GF-D8 (cell line): ENCODE results near the gene THOC6.
A peak's percentile ranks its signal among the peaks of the same experiment; 100 is the strongest.
"Not testable (repeated sequence)": the region's sequence is repeated elsewhere in the genome, so short reads cannot be mapped to it uniquely, and the experiment has no call there.

Experiments
- DNase-seq: peaks from one replicate; lab custom pipeline; 2025; lab: John Stamatoyannopoulos, UW

THOC6 gene

DNA sequence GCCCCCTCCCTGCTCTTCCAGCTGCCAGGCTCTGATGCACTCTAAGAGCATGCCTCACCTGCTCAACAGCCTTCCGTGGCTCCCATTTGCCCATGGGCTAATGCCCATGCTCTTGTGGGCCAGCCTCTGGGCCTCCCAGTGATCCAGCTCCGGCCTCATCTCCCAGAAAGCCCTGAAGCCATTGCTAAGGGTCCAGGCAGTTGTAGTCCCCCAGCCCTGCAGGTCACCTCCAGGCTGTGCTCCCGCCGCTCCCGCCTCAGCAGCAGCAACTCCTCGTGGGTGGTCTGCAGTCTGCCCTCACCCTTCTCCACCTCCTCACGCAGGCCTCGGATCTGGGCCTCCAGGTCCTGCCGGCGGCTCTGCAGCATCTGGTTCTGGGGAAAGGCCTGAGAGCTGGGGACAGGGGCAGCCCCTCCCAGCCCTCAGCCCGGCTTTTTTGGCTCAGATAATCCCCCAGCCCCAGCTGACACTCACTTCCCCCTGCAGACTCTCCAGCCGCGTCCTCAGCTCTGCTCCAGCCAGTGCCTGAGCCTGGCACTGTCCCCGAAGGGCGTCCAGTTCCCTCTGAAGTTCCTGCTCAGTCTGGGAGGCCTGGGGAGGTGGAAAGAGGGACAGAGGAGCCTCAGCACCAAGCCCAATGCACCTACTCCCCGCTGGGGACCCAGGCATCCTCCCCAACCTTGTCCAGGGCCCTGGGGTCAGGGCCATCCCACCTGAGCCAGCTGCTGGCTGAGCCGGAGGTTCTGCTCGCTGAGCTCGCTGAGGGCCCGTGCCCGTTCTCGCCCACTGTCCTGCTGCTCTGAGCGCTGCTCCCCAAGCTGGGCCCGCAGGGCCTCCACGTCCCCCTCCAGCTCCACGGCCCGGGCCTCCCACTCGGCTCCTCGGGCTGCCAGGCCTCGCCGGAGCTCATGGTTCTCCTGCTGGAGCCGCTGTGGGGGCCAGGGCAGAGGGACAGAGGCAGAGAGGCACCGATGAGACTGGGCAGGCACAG lies 6.7 kb downstream of the THOC6 start:
- DNase-seq = no peak

DNA sequence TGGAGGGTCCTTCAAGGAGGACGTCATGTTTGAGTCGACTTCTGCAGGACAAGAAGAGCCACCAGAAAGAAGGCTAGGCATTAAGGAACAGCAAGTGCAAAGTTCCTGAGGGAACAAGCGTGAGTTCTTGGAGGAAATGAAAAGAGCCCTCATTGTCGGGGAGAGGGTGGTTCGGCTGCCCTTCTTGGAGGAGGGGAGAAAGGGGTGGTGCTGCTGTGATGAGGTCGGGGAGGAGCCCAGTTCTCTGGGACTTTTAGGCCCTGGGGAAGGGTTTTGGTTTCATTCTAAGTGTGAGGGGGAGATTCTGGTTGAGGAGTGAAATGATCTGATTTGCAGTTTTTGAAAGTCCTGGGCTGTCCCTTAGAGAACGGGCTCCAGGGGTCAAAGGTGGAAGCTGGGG lies 8.8 kb downstream of the THOC6 start:
- DNase-seq = no peak

DNA sequence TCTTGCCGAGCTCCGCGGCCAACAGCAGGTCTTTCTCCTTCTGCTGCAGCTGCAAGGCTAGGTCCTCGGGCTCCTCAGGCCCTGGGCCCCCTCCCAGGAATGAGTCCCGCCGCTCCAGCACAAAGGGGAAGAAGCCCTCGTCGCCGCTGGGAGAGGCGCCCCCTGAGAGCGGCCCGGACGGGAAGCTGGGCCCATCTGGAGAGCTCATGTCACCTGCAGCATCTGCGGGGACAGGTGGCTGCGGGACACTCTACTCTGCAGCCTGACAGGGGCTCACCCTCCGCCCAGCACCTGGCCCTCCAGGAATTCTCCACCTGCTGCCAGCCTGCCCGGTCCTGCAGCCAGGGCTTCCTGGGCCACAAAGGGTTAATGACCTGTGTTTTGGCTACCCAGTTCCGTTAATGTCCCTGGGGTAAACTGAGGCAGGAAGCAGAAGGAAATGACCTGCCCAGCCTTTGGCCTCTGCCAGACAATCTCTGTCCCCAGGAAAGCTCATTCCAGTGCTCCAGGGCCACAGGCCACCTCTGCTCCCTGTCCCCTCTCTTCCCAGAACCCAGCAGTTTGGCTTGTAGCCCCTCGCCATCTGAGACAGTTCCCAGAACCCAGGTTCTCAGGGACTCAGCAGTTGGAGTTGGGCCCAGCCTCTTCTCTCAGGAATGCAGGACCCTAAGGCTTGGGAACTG lies 11.6 kb downstream of the THOC6 start:
- no peak for DNase-seq

DNA sequence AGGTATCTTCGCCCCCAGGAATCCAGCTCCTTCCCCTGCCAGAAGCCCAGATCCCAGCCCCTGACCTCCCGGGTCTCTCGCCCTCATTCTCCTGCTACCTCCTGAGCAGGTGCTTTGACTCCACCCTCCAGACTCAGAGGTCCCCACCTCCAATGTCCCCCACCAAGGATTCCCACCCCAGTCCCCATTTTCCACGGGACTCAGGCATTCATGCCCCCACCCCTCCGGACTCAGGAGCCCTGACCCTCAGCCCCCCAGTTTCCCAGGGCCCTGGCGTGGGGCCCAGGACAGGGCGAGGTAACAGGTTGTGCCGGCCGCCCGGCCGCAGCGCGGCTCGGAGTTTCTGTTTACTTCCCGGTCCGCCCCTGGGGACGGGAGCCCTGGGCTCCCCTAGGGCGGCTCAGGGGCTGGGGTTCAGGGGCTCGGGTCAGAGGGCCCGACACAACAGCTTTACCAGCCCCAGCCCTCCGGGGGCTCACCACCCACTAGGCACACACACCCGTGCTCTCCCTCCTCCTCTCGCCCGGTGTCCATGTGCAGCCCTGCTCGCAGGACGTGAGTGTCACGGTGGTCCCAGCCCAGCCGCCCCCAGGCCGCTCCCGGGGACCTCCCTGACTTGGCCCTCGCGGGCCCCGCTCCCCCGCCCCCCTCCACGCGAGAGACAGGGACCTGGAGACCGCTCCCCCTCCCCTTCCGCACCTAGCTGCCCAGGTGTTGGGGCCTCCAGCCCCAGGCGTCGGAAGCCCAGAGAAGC lies 12.3 kb downstream of the THOC6 start:
- DNase-seq = no peak

DNA sequence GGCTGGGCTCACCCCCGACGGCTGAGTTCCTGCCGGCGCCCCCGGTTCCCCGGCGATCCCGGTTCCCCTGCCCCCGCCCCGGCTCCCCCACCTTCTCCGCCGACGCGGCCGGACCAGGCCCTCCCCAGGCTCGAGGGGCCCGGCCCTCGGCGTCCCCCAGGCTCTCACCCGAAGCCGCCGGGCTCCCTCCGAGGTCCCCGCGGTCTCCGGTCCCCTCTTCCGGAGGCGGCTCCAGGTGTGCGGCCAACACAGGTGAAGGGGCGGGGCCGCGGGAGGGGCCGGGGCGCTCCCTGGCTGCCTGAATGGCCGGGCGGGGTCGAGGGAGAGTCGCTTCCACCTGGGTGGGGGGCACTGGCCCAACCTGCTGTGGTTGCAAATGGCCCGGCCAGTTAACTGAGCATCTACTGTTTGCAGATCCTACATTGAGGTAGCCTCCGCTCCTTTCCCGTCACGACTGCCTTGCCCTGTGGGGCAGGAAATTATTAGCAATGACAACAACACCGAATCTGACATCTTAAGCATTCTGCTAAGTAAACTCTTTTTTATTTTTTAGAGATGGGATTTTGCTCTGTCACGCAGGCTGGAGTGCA lies 13.0 kb downstream of the THOC6 start, which contains the start of gene BICDL2:
BICDL2 (minus strand) TSS at position 219 of the 590 bp plus-strand sequence. CDS start 1,448 bp downstream, outside the sequence.
- DNase-seq = no peak

DNA sequence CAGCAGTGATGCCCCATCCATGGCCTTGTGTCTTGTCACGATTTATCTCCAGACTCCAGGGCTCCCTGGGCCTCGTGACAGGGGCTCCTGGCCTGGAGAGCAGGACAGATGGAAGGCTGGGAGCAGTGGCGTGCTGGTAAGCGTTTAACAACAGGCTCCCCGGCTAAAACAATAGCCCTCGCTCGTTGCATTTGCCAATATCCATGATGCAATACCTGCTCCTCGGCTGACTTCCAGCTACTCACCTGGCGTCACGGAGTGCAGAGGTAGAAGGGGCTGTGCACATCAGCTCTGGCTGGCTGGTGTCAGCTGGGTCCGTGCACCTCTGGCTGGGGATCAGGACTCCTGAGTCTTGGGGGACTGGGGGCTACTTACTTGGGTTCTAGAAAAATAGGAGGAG lies 14.4 kb downstream of the THOC6 start:
- no peak for DNase-seq

DNA sequence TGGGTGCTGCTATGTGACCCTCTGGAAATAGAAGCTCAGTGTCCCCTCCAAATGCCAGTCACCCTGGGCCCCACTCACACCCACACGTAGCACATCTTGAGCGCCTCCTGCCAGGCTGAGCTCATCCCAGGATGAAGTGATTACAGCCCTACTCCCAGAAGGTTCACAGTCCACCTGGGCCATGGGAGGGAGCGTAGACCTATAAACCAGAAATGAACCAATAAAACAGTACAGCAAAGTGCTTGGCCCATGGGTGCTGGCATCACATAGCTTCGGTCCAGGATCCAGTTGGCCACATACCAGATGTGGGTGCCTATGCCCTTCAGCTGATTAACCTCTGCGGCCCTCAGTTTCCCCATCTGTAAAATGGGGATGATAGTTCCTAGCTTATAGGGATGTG lies 15.1 kb downstream of the THOC6 start:
- DNase-seq = no peak

DNA sequence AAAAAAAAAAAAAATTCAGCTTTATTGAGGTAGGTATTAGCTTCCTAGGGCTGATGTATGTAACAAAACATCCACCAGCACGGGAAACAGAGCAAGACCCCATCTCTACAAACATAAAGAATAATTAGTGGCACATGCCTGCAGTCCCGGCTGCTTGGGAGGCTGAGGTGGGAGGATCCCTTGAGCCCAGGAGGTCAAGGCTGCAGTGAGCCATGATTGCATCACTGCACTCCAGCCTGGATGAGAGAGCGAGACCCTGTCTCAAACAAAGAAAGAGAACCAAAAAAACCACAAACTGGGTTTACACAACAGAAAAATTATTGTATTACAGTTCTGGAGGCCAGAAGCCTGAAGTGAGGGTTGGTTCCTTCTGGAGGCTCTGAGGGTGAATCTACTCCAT lies 18.5 kb downstream of the THOC6 start:
- DNase-seq = no peak

DNA sequence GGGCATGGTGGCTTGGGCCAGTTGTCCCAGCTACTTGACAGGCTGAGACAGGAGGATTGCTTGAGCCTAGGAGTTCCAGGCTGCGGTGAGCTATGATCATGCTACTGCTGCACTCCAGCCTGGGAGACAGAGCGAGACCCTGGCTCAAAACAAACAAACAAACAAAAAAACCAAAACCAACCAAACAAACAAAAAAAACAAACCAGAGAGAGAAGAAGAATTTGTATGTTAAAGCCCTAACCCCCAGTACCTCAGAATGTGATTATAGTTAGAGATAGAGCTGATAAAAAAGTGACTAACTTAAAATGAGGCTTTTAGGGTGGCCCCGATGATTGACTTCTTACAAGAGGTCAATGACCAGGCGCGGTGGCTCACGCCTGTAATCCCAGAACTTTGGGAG lies 20.9 kb downstream of the THOC6 start:
- no peak for DNase-seq

DNA sequence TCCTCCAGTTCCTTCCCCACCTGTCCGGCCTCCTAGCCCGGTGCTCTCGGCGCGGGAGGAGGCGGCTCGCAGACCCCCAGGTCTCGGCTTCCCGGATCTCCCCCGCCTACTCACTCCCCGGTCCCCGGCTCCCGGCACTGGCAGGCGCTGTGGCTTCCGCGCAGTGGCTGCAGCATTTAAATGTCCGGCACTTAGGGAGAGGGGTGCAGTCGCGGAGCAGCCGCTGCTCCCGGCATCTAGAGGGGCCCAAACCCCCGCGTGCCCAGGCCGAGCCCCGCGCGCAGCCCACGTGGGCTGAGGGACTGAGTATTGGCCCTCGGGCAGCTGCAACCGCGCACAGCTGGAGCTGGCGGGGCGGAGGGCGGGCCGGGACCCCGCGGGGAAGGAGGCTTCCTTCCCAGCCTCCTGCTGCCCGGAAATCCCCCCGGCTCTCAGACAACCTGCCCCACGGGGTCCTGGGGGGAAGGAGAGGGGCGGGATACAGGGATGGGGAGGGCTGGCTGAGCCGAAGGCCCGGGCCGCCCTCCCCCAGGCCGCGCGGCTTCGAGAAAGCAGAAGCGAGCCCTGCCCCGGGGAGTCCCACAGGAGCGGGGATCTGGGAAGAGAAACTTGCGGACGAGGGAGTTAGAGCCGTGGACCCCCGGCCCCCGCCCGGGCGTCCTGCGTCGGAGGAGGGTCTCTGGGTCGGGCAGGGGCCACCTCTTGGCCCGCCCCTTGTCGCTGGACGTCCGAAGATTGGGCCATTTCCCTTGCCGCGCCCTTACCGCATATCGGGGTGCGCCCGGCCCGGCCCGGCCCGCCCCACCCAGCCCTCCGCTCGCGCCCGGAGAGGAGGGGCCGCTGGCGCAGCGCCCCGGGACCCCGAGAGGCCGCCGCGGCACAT lies 22.2 kb downstream of the THOC6 start, which contains the start of gene MMP25:
MMP25 (plus strand) TSS at position 804 of the 883 bp plus-strand sequence. CDS start 357 bp downstream, outside the sequence.
- DNase-seq = no peak

DNA sequence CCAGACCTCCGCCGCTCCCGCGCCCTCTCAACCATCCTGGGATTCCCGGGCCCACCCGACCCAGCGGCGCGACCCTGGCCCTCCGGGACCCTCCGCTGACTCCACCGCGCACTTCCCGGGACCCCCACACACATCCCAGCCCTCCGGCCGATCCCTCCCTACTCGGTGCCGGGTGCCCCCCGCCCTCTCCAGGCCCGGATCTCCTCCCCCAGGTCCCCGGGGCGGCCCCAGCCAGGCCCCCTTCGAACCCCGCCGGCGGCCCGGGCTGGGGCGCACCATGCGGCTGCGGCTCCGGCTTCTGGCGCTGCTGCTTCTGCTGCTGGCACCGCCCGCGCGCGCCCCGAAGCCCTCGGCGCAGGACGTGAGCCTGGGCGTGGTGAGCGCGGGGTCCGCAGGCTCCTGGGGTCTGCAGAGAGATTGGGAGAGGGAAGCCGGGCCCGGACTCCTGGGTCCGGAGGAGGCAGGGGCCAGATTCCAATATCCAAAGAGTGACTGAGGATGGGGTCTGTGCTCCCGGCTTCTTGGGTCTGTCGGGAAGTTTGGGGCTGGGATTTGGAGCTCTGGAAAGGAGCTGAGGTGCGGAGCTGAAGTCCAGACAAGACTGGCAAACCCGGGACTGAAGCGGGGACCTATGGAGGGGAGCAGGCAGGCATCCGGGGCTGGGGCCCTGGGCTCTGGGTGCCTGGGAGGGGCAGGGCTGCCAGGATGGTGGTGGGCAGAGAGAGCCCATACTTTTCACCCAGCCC lies 23.0 kb downstream of the THOC6 start:
- no peak for DNase-seq

DNA sequence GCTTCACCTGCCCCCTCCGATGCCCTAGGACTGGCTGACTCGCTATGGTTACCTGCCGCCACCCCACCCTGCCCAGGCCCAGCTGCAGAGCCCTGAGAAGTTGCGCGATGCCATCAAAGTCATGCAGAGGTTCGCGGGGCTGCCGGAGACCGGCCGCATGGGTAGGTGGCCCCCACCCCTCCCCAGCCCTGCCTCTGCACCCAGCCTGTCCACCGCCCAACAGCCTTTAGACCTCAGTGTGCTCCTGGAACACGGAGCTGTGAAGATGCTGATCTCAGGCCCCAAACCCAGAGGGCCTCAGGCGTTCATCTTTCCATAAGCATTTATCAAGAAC lies 23.5 kb downstream of the THOC6 start:
- no peak for DNase-seq

DNA sequence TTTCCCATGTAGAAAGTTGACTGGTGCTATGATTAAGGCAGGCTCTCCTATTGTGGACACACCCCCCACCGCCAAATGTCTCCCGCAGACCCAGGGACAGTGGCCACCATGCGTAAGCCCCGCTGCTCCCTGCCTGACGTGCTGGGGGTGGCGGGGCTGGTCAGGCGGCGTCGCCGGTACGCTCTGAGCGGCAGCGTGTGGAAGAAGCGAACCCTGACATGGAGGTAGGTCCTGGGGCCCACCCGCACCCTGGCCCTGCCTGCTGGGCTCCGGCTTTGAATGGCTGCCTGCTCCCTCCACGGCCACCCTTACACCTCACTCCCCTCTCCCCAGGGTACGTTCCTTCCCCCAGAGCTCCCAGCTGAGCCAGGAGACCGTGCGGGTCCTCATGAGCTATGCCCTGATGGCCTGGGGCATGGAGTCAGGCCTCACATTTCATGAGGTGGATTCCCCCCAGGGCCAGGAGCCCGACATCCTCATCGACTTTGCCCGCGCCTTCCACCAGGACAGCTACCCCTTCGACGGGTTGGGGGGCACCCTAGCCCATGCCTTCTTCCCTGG lies 26.2 kb downstream of the THOC6 start:
- no peak for DNase-seq

DNA sequence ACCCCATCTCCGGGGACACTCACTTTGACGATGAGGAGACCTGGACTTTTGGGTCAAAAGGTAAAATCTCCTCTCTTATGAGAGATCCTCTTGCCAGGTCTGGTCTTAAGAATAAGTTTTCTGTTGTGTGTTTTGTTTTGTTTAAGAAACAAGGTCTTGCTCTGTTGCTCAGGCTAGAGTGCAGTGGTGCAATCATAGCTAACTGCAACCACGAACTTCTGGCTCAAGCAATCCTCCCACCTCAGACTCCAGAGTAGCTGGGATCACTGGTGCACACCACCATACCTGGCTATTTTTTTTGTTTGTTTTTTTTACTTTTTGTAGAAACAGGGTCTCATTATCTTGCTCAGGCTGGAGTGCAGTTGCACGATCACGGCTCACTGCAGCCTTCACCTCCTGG lies 26.7 kb downstream of the THOC6 start:
- DNase-seq = no peak

DNA sequence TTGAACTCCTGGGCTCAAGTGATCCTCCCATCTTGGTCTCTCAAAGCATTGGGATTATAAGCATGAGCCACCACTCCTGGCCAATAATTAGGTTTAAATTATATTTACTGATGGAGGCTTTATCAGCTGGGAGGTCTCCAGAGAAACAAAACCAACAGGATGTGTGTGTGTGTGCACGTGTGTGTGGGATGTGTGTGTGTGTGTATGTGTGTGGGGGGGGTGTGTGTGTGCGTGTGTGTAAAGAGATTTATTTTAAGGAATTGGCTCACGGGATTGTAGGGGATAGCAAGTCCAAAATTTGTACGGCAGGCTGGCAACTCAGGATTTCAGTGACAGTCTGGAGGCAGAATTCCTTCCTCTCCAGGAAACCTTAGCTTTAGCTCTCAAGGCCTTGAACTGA lies 27.2 kb downstream of the THOC6 start:
- no peak for DNase-seq

DNA sequence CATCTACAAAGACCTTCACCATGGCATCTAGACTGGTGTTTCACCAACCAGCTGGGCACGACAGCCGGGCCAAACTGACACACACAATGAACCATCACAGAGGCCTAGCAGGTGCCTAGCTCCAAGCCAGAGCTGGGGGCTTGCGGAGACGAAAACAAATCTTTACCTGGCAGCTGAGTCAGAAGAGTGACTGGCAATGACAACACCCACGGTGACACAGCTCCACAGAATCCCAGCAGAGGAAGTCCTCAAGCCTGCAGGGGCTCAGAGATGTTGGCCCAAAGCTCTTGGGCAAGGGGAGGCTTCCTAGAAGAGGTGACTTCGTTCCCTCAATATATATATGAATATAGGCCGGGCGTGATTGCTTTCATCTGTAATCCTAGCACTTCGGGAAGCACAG lies 27.7 kb downstream of the THOC6 start:
- peak; percentile 8 for DNase-seq

DNA sequence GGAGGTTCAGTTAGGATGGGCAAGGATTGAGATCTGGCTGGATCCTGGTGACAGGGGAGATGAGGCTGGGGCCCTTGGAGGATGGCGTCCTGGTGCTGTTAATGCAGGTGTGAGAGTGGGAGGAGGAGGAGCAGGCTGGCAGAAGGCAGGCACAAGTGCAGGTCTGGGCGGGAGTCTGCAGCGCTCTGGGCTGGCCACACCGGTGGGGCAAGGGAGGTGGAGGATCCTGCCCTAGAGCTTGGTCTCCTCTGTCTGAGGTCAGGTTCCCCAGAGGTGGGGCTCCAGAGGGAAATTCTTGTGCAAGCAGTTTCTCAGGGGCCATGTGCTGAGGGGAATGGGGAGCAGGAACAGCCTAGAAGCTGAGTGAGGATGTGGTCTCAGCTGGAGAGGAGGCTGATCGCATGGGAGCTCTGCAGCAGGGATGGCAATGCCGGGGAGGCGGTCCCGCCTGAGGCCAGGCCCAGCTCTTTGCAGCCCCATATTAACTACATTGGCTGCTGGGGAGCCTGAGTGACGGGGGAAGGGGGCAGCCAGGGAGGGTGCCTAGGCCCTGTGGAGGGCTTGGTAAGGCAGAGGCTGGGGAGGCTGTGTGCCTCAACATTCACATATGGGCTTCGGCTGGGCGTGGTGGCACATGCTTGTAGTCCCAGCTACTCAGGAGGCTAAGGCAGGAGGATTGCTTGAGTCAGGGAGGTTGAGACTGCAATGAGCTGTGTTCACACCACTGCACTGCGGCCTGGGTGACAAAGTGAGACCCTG lies 28.9 kb downstream of the THOC6 start:
- DNase-seq = not testable (repeated sequence)

DNA sequence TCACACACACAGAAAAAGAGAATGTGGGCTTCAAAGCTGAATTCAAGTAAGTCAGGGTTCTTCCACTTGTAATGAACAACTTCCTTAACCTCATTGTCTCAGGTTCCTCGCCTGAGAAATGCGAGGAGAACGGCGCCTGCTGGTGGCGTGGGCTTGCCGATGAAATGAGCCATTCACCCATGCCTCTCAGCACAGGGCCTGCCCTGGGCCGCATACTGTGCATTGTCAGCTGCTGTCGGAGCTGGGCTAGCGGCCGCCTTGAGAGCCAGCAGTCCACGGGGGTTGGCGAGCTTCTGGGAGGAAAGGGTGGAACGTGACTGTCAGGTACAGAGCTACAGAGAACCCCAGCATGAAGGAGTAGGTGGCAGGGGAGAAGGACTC lies 29.5 kb downstream of the THOC6 start:
- DNase-seq = not testable (repeated sequence)
